Esophagus muscularis mucosa (tissue), 3 donors: ENCODE results near the gene TMEM117.

Source experiments
- POLR2AphosphoS5 ChIP-seq, 2 donors: sonication (generic); formaldehyde crosslinking; IDR thresholded peaks; one replicate each; pipeline ENCODE4 v1.6.1; 2017; ENCODE audit warnings: antibody characterized with exemption in 2 of 2
- TF ChIP-seq, protein P1 (sequence below), 3 experiments: fragments of 200-600 bp in 2 of 3; fragments of 450-650 bp in 1 of 3; sonication (generic) in 2 of 3; IDR thresholded peaks; one replicate each; pipeline ENCODE4 v1.5.1; 2017 to 2019; ENCODE audit warnings: antibody characterized with exemption in 3 of 3, mild to moderate bottlenecking in 2 of 3, moderate library complexity in 1 of 3

DNA sequence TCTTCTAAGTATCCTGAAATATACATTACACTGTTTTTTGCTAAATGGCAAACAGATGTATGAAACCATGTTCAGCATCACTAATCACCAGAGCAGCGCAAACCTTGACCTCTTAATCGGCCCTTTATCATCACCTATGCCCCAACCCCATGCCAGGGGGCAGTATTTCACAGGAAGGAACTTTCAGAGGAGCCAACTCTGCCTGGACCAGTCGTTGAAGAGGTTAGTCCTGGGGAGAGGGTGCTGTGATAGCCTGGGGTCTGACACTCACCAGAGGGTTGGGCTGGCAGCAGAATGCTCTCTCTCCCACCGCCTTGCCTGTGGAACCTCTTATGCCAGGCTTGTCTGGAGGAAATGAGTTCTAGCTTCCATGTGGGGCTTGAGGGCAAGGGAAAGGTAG lies 411.7 kb downstream of the TMEM117 start:
- TF ChIP-seq, protein P1, sequence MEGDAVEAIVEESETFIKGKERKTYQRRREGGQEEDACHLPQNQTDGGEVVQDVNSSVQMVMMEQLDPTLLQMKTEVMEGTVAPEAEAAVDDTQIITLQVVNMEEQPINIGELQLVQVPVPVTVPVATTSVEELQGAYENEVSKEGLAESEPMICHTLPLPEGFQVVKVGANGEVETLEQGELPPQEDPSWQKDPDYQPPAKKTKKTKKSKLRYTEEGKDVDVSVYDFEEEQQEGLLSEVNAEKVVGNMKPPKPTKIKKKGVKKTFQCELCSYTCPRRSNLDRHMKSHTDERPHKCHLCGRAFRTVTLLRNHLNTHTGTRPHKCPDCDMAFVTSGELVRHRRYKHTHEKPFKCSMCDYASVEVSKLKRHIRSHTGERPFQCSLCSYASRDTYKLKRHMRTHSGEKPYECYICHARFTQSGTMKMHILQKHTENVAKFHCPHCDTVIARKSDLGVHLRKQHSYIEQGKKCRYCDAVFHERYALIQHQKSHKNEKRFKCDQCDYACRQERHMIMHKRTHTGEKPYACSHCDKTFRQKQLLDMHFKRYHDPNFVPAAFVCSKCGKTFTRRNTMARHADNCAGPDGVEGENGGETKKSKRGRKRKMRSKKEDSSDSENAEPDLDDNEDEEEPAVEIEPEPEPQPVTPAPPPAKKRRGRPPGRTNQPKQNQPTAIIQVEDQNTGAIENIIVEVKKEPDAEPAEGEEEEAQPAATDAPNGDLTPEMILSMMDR (IDR thresholded peaks at IDR 0.05): no peak
- no peak for TF ChIP-seq POLR2AphosphoS5 (IDR thresholded peaks at IDR 0.05)
